C4-2B (cell line): ENCODE results near the gene UBXN2A.

Experiments used
- H3K27ac ChIP-seq: fragments of 450-650 bp; 2 replicates; pipeline ENCODE4 v1.5.1; 2017
- CTCF ChIP-seq: fragments of 450-650 bp; conservative IDR thresholded peaks from 2 replicates; pipeline ENCODE4 v1.5.1; 2017; ENCODE audit warnings: mild to moderate bottlenecking
- ZFX ChIP-seq: fragments of 450-650 bp; IDR thresholded peaks from 2 replicates; pipeline ENCODE4 v1.6.1; 2017

UBXN2A gene

GRCh38 chr2:23904692-23905091, 35.6 kb upstream of the UBXN2A start:
- no peak overlapping the region for H3K27ac ChIP-seq
- no peak for TF ChIP-seq ZFX
- no peak for TF ChIP-seq CTCF

- TF ChIP-seq CTCF (no peak), ZFX (no peak)
- no peak overlapping the region for H3K27ac ChIP-seq
These were observed 35.1 kb upstream of the UBXN2A start for GRCh38 chr2:23905155-23905554.

GRCh38 chr2:23912054-23912453, 28.2 kb upstream of the UBXN2A start:
- TF ChIP-seq CTCF (no peak), ZFX (no peak)
- H3K27ac ChIP-seq = no peak overlapping the region

GRCh38 chr2:23915327-23915726, 24.9 kb upstream of the UBXN2A start:
- H3K27ac ChIP-seq = no peak overlapping the region
- no peak for TF ChIP-seq CTCF
- TF ChIP-seq ZFX = no peak

- no peak for TF ChIP-seq CTCF
- TF ChIP-seq ZFX = no peak
- no peak overlapping the region for H3K27ac ChIP-seq
These were observed 23.4 kb upstream of the UBXN2A start for GRCh38 chr2:23916727-23917405.

GRCh38 chr2:23918837-23919489, 21.3 kb upstream of the UBXN2A start:
- TF ChIP-seq ZFX (no peak), CTCF (no peak)
- H3K27ac ChIP-seq = no peak overlapping the region

- TF ChIP-seq ZFX = no peak
- no peak for TF ChIP-seq CTCF
- H3K27ac ChIP-seq = no peak overlapping the region
These were observed 15.5 kb upstream of the UBXN2A start for GRCh38 chr2:23924589-23925359.
